Vagina (tissue), 2 donors: ENCODE measurements around the gene NPAS3. TPM values are rescaled to one million over a fixed set of nuclear protein-coding genes. Genes with fewer than 3 reads are reported as not detected.

Experiments
- DNase-seq, 2 donors: peaks; one replicate each; pipeline ENCODE4 v3.0.0-alpha.2; 2017; ENCODE audit errors: extremely low spot score in 2 of 2
- H3K27ac ChIP-seq: fragments of 200-600 bp; sonication (generic); one replicate; pipeline ENCODE4 v1.5.1; 2019
- H3K27me3 ChIP-seq: fragments of 200-600 bp; sonication (generic); one replicate; pipeline ENCODE4 v1.5.1; 2019
- H3K36me3 ChIP-seq, 2 donors: fragments of 200-600 bp; sonication (generic); one replicate each; pipeline ENCODE4 v1.5.1; 2017 to 2019
- H3K4me1 ChIP-seq: fragments of 200-600 bp; sonication (generic); one replicate; pipeline ENCODE4 v1.5.1; 2019
- H3K4me3 ChIP-seq, 2 donors: fragments of 200-600 bp; sonication (generic); 1 replicate in 1 of 2; 2 replicates in 1 of 2; pipeline ENCODE4 v1.5.1; 2016 to 2019
- H3K9me3 ChIP-seq: fragments of 200-600 bp; sonication (generic); one replicate; pipeline ENCODE4 v1.5.1; 2019
- POLR2A ChIP-seq, 2 donors: fragments of 450-650 bp; IDR thresholded peaks; one replicate each; pipeline ENCODE4 v1.6.1; 2017; ENCODE audit warnings: antibody characterized with exemption in 2 of 2, mild to moderate bottlenecking in 2 of 2, moderate library complexity in 2 of 2
- POLR2AphosphoS5 ChIP-seq, 2 donors: sonication (generic); formaldehyde crosslinking; IDR thresholded peaks; one replicate each; pipeline ENCODE4 v1.9.0; 2017; ENCODE audit warnings: antibody characterized with exemption in 2 of 2, mild to moderate bottlenecking in 2 of 2, low read depth in 1 of 2; ENCODE audit not compliant: insufficient read depth in 1 of 2
- intact Hi-C: fragments of 100-400 bp; cut with DNase I; formaldehyde crosslinking; loops from one replicate; pipeline ENCODE4 v1.15.1; 2023
- total RNA-seq: library from RNA; depleted of rRNA; stranded (reverse); fragments of >200 nt; gene quantifications from one replicate; pipeline ENCODE4 v1.2.3, GENCODE V29; 2016
- TF ChIP-seq, protein P1 (sequence below), 3 experiments: fragments of 450-650 bp in 2 of 3; fragments of 200-600 bp in 1 of 3; sonication (generic) in 1 of 3; IDR thresholded peaks; one replicate each; pipeline ENCODE4 v1.5.1; 2017 to 2019; ENCODE audit warnings: antibody characterized with exemption in 3 of 3, mild to moderate bottlenecking in 2 of 3, moderate library complexity in 2 of 3

The NPAS3 gene
- total RNA-seq, 1 donor from 2014 or later: 1.2 TPM

DNA sequence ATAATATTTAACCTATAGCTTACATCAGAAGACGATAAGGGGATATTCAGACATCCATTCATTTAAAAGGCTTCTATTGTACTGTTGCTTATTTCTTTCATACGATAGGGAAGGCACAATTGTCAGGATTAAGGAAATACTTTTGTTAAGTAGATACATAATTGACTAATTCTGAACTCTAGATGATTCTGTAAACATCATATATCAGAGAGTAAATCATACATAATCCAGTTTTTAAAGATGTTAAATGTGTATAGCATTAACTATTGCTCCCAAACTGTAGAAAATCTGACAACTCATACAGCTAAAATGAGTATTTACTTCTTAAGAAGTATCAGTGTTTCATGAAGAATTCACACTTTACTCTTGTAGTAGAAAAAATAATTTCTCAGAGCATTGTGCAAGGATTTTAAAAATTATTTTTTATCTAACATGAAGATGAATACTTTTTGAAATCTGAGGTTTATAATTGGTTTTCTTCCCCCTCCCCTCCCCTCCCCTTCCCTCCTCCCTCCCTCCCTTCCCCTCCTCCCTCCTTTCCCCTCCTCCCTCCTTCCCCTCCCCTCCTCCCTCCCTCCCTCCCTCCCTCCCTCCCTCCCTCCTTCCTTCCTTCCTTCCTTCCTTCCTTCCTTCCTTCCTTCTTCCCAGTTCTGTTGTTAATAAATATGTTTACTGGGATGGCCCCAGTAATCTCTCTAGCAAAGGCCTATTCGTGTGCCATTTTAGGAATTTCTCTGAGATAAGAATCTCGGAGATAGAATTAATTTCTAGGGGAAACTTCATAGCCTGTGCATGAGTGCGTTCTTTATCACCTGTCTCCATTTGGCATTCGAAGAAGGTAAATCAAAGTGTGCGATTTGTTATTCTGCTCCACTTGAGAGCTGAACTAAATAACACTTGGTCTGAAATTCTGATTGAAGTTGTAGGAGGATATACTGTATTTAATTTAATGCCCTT is 2.3 kb downstream of the NPAS3 start:
- Histone ChIP-seq H3K4me3 (peak overlapping the region in 1 of 2 donors; percentile 71), H3K9me3 (no peaks in the 10 kb centered on the region), H3K27me3 (no peaks in the 10 kb centered on the region), H3K36me3 (no peaks in the 10 kb centered on the region), H3K27ac (no peak overlapping the region), H3K4me1 (peaks cover 11% of the 10 kb centered on the region)
- no peak for DNase-seq
- TF ChIP-seq, protein P1, sequence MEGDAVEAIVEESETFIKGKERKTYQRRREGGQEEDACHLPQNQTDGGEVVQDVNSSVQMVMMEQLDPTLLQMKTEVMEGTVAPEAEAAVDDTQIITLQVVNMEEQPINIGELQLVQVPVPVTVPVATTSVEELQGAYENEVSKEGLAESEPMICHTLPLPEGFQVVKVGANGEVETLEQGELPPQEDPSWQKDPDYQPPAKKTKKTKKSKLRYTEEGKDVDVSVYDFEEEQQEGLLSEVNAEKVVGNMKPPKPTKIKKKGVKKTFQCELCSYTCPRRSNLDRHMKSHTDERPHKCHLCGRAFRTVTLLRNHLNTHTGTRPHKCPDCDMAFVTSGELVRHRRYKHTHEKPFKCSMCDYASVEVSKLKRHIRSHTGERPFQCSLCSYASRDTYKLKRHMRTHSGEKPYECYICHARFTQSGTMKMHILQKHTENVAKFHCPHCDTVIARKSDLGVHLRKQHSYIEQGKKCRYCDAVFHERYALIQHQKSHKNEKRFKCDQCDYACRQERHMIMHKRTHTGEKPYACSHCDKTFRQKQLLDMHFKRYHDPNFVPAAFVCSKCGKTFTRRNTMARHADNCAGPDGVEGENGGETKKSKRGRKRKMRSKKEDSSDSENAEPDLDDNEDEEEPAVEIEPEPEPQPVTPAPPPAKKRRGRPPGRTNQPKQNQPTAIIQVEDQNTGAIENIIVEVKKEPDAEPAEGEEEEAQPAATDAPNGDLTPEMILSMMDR (IDR thresholded peaks at IDR 0.05): no peak
- no peak for TF ChIP-seq POLR2A (IDR thresholded peaks at IDR 0.05)
- no peak for TF ChIP-seq POLR2AphosphoS5 (IDR thresholded peaks at IDR 0.05; ENCODE audit: insufficient read depth in 1 of 2, low read depth in 1 of 2)
- intact Hi-C loops: no loop called here

DNA sequence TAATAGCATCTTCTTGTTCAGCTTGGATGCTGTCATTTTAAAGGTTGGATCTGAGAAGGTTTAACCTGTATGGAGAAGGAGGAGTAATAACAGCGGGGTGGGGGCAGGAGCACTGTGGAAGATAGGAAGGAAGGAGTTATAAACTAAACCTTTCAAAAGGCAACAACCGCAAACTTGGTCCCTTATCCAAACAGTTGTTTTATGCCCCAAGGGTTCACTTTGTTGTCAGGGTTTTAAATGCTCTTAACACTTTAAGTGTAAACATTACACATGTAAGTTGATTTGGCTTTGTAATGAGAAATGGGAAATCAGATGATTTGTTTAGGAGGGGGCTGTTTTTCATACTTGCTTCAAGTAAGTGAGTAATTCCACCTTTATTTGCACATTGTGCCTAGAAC is 3.0 kb downstream of the NPAS3 start:
- TF ChIP-seq POLR2A (IDR thresholded peaks at IDR 0.05) (no peak), POLR2AphosphoS5 (IDR thresholded peaks at IDR 0.05; ENCODE audit: insufficient read depth in 1 of 2, low read depth in 1 of 2) (no peak)
- TF ChIP-seq, protein P1 (IDR thresholded peaks at IDR 0.05): no peak
- no peaks in the 10 kb centered on the region for H3K9me3 ChIP-seq
- no peak for DNase-seq
- no peak overlapping the region for H3K4me3 ChIP-seq
- H3K4me1 ChIP-seq: peaks cover 11% of the 10 kb centered on the region
- intact Hi-C loops: no loop called here
- H3K27ac ChIP-seq: no peak overlapping the region
- H3K36me3 ChIP-seq: no peaks in the 10 kb centered on the region
- H3K27me3 ChIP-seq: no peaks in the 10 kb centered on the region

- TF ChIP-seq POLR2A (IDR thresholded peaks at IDR 0.05): no peak
- TF ChIP-seq POLR2AphosphoS5 (IDR thresholded peaks at IDR 0.05; ENCODE audit: insufficient read depth in 1 of 2, low read depth in 1 of 2): no peak
- TF ChIP-seq, protein P1 (IDR thresholded peaks at IDR 0.05): no peak
- no peak for DNase-seq
- Histone ChIP-seq H3K27ac (no peak overlapping the region), H3K4me1 (no peaks in the 10 kb centered on the region), H3K27me3 (no peaks in the 10 kb centered on the region), H3K4me3 (no peak overlapping the region), H3K36me3 (no peaks in the 10 kb centered on the region), H3K9me3 (no peaks in the 10 kb centered on the region)
- intact Hi-C loops: no loop called here
Measured at GRCh38 chr14:32947081-32947480, 8.4 kb downstream of the NPAS3 start.

- Histone ChIP-seq H3K27me3 (no peaks in the 10 kb centered on the region), H3K4me1 (no peaks in the 10 kb centered on the region), H3K27ac (no peak overlapping the region), H3K4me3 (no peak overlapping the region), H3K36me3 (no peaks in the 10 kb centered on the region), H3K9me3 (no peaks in the 10 kb centered on the region)
- intact Hi-C loops: no loop called here
- TF ChIP-seq, protein P1 (IDR thresholded peaks at IDR 0.05): no peak
- no peak for TF ChIP-seq POLR2AphosphoS5 (IDR thresholded peaks at IDR 0.05; ENCODE audit: insufficient read depth in 1 of 2, low read depth in 1 of 2)
- no peak for TF ChIP-seq POLR2A (IDR thresholded peaks at IDR 0.05)
- DNase-seq: no peak
Measured at GRCh38 chr14:32947792-32948191, 9.1 kb downstream of the NPAS3 start.

DNA sequence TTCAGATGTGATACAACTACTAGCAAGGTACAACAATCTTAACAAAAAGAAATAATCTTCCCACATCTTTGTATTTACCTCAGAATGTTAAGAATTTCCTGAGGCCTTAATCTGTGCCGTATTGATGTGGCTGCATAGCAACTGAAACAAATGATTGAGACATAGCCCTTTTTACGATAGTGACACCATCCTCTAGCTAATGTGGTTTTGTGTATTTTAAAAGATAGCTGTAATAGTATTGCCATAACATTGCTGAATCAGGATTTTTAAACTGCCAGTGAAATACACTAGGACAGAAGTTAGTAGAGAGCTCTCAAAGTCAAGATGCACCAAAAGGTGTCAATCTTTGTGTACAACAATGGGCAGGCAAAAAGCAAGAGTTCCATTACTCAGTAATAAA is 11.9 kb downstream of the NPAS3 start:
- no peak overlapping the region for H3K4me3 ChIP-seq
- no peaks in the 10 kb centered on the region for H3K9me3 ChIP-seq
- no peaks in the 10 kb centered on the region for H3K4me1 ChIP-seq
- TF ChIP-seq POLR2A (IDR thresholded peaks at IDR 0.05) (no peak), POLR2AphosphoS5 (IDR thresholded peaks at IDR 0.05; ENCODE audit: insufficient read depth in 1 of 2, low read depth in 1 of 2) (no peak)
- TF ChIP-seq, protein P1 (IDR thresholded peaks at IDR 0.05): no peak
- H3K27me3 ChIP-seq: no peaks in the 10 kb centered on the region
- no peak overlapping the region for H3K27ac ChIP-seq
- DNase-seq: no peak
- intact Hi-C loops: no loop called here
- H3K36me3 ChIP-seq: no peaks in the 10 kb centered on the region
